ENCODE measurements around the gene FAM229A. TPM values are rescaled to one million over a fixed set of nuclear protein-coding genes. Genes with fewer than 3 reads are reported as not detected.

Gene FAM229A
- total and polyA plus RNA-seq, 9 of the 15 experiments (the other 6 are each of a cell fraction or from before 2014, with no cell fraction given), result 0.04 to 21.6 (median 7.4) TPM

DNA sequence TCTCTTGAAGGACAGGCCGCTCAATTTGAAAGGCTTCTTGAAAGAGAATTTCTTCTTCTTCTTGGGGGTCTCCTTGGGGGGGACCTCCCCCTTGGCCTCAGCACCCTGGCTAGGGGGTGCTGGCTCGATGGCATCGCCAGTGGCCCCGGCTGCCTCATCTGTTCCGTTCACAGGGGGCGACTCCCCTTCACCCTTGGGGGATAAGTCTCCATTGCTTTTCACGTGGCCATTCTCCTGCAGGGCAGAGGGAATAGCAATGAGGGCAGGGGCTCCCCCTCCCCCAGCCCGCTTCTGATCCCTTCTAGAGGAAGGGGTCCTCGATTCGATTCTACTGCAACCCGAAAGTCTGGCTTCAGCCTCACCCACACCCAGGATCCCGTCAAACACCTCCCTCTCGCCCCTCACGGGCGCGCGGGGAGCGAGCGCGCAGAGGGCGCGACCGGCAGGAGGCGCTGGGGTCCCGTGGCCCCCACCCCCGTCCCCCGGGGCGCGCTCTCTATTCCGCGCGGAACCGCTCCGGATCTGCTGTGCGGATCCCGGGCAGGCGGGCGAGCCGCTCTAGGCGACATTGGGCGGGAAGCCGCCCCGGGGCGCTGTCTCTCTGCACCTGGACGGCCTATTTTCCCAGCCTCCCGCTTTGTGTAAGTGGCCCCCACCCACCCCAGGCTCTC lies 27.3 kb downstream of the FAM229A start (continued):
- TF ChIP-seq, protein P1, sequence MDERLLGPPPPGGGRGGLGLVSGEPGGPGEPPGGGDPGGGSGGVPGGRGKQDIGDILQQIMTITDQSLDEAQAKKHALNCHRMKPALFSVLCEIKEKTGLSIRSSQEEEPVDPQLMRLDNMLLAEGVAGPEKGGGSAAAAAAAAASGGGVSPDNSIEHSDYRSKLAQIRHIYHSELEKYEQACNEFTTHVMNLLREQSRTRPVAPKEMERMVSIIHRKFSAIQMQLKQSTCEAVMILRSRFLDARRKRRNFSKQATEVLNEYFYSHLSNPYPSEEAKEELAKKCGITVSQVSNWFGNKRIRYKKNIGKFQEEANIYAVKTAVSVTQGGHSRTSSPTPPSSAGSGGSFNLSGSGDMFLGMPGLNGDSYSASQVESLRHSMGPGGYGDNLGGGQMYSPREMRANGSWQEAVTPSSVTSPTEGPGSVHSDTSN (CRISPR knock-in tag; IDR thresholded peaks at IDR 0.05; ENCODE audit: low read depth), result no peak
- TF ChIP-seq, protein P1 (tag; conservative IDR thresholded peaks at IDR 0.05; ENCODE audit: low read depth), result no peak
- TF ChIP-seq ZBTB8A (IDR thresholded peaks at IDR 0.05; ENCODE audit: partially characterized antibody) (no peak), MXI1 (IDR thresholded peaks at IDR 0.05; ENCODE audit: low read depth, low read length) (no peak), ETV6 (IDR thresholded peaks at IDR 0.05; ENCODE audit: borderline replicate concordance in 1 of 2, low read depth in 2 of 2, low read length in 1 of 2) (no peak), ETV6 (CRISPR knock-in tag; IDR thresholded peaks at IDR 0.05; ENCODE audit: borderline replicate concordance) (0 out of 2 replicates have a peak, but pooled peaks have one; percentile 19), HNRNPLL (IDR thresholded peaks at IDR 0.05; ENCODE audit: low read depth, low read length, poor library complexity, severe bottlenecking) (no peak), MAFF (IDR thresholded peaks at IDR 0.05; ENCODE audit: low read length) (no peak), ZNF507 (tag; conservative IDR thresholded peaks at IDR 0.05) (no peak), JUN (IDR thresholded peaks at IDR 0.05; ENCODE audit: borderline replicate concordance, low read depth, low read length) (no peak; the same call in 1 of the 2 replicates), JUN (CRISPR knock-in tag; IDR thresholded peaks at IDR 0.05; ENCODE audit: borderline replicate concordance) (no peak), SREBF1 (IDR thresholded peaks at IDR 0.05; ENCODE audit: borderline replicate concordance, low read depth, low read length) (no peak), SNRNP70 (optimal IDR thresholded peaks at IDR 0.05; ENCODE audit: low read depth, low read length) (no peak), KAT7 (CRISPR knock-in tag; IDR thresholded peaks at IDR 0.05; ENCODE audit: borderline replicate concordance) (0 out of 2 replicates have a peak, but pooled peaks have one; percentile 64), HSF4 (CRISPR knock-in tag; IDR thresholded peaks at IDR 0.05; ENCODE audit: borderline replicate concordance) (no peak), ESRRB (CRISPR knock-in tag; IDR thresholded peaks at IDR 0.05; ENCODE audit: borderline replicate concordance) (no peak), EGR1 (conservative IDR thresholded peaks at IDR 0.05) (peak; percentile 71)
- TF ChIP-seq, protein P2, sequence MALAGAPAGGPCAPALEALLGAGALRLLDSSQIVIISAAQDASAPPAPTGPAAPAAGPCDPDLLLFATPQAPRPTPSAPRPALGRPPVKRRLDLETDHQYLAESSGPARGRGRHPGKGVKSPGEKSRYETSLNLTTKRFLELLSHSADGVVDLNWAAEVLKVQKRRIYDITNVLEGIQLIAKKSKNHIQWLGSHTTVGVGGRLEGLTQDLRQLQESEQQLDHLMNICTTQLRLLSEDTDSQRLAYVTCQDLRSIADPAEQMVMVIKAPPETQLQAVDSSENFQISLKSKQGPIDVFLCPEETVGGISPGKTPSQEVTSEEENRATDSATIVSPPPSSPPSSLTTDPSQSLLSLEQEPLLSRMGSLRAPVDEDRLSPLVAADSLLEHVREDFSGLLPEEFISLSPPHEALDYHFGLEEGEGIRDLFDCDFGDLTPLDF (CRISPR knock-in tag; IDR thresholded peaks at IDR 0.05), result 0 out of 2 replicates have a peak, but pooled peaks have one; percentile 57
- TF ChIP-seq, protein P3, sequence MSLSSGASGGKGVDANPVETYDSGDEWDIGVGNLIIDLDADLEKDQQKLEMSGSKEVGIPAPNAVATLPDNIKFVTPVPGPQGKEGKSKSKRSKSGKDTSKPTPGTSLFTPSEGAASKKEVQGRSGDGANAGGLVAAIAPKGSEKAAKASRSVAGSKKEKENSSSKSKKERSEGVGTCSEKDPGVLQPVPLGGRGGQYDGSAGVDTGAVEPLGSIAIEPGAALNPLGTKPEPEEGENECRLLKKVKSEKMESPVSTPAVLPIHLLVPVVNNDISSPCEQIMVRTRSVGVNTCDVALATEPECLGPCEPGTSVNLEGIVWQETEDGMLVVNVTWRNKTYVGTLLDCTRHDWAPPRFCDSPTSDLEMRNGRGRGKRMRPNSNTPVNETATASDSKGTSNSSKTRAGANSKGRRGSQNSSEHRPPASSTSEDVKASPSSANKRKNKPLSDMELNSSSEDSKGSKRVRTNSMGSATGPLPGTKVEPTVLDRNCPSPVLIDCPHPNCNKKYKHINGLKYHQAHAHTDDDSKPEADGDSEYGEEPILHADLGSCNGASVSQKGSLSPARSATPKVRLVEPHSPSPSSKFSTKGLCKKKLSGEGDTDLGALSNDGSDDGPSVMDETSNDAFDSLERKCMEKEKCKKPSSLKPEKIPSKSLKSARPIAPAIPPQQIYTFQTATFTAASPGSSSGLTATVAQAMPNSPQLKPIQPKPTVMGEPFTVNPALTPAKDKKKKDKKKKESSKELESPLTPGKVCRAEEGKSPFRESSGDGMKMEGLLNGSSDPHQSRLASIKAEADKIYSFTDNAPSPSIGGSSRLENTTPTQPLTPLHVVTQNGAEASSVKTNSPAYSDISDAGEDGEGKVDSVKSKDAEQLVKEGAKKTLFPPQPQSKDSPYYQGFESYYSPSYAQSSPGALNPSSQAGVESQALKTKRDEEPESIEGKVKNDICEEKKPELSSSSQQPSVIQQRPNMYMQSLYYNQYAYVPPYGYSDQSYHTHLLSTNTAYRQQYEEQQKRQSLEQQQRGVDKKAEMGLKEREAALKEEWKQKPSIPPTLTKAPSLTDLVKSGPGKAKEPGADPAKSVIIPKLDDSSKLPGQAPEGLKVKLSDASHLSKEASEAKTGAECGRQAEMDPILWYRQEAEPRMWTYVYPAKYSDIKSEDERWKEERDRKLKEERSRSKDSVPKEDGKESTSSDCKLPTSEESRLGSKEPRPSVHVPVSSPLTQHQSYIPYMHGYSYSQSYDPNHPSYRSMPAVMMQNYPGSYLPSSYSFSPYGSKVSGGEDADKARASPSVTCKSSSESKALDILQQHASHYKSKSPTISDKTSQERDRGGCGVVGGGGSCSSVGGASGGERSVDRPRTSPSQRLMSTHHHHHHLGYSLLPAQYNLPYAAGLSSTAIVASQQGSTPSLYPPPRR (CRISPR knock-in tag; IDR thresholded peaks at IDR 0.05; ENCODE audit: borderline replicate concordance), result no peak

Measured in K562 (cell line).